HG02938 (cell line): ENCODE results near the gene PHEX.
A peak's percentile ranks its signal among the peaks of the same experiment; 100 is the strongest.

ENCODE experiments used
- ATAC-seq: cut with Tn5 transposase; IDR thresholded peaks from one replicate; pipeline ENCODE4 v1.9.1; 2021; ENCODE audit warnings: mild to moderate bottlenecking, moderate library complexity; ENCODE audit not compliant: unreplicated experiment

The PHEX gene

DNA sequence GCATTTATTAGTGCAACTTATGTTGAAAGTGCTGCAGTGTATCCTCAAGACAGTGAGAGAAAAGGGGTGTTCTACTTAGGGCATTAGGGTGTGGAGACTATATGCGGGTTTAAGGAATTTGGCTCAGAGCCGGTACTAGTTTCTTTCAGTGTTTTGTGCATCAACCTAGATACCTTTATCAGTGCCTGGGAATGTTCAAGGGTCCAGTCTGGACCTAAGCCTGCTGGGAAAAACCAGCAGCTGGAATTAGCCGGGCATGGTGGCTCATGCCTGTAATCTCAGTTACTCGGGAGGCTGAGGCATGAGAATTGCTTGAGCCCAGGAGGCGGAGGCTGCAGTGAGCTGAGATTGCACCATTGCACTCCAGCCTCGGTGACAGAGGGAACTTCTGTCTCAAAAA, 7.4 kb downstream of the PHEX start:
- no peak for ATAC-seq

DNA sequence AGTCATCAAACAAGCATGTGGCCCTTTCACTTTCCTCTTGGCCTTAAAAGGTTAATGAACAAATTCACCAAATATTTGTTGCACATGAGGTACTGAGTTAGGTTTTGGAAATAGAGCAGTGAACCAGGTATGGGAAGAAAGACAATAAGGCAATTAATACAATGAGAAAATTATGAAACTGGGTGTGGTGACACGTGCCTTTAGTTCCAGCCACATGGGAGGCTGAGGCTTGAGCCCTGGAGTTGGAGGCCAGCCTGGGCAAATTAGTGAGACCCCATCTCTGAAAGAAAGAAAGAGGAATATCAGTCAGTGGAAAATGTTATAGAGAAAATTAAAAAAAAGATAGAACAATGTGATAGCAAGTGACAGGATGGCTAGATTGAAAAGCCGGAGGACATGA, 8.1 kb downstream of the PHEX start:
- no peak for ATAC-seq

DNA sequence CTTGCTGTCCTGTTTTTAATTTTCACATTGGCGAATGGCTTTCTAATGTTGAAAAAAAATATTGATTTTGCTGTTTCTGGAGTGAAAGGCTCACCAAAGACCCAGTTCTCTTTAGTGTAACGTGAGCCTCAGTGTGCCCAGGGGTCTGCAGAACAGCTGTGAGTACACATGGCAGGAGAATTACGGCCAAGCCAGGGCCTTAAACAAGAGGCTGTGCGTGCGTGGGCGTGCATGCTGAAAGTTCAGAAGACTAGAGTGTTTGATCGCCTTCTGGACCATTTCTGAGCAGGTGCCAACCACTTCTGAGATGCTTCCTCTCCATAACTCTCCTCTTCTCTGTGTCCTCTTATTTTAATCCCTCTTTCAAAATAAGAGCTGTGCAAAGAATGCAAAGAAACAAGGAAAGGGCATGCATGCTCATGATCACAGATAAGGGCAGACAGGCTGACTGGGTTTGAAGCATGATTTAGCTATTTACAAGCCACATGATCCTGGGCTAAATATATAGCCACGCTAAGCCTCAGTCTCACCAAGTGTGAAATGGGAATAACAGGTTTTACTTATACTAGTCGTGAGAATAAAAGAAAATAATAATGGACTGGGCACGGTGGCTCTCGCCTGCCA, 9.9 kb downstream of the PHEX start:
- no peak for ATAC-seq

DNA sequence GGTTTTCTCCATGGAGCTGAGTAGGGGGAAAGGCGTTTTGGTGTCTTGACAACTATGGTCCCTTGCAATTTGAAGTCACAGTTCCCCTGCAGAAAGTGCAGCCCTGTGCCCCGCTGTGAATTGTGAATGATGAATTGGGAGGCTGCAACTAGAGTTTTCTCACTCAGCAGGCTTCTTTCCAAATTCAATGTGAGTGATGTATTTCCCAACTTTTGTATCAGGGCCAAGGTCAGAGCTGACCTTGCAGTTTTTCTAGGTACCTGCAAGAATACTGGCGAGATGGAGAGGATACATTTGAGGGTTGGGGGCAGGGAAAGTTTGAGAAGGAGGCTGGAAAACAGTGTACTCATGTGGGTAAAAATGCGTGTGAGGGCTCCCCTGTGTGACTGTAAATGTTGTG, 11.7 kb downstream of the PHEX start:
- no peak for ATAC-seq

DNA sequence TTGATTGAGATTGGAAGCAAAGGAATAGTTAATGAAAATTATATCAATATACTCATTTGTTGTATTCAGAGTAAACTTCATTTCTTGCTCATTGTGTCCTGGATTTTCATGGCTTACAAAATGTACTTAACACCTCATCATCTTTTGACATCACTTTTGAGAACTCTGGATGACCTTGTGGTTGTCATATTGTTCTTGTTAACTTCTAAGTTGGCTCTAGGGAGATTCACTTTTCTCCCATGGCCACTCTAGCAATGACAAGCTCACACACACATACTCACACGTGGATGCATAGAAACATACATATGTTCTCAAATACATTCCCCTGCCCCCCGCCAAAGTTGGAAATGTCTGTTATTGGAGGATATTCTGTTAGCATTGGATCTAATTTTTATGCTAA, 15.3 kb downstream of the PHEX start:
- no peak for ATAC-seq

DNA sequence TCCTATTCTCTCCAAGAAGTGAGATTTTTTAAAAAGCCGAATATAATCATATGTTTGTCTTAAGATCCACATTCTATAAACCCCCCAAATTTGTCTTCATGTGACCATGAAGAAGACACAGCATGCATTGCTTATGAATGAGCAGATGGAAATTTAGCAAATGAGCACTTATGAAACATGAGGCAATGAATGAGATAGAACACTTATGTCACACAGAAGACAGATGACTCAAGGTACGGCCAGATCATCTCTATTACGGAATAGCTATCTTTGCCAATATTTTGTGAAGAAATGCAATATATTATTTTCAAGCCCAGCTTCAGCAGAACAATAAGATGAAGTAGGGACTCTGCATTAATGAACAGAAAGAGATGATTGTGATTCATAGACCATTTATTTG, 21.4 kb downstream of the PHEX start:
- ATAC-seq = no peak

DNA sequence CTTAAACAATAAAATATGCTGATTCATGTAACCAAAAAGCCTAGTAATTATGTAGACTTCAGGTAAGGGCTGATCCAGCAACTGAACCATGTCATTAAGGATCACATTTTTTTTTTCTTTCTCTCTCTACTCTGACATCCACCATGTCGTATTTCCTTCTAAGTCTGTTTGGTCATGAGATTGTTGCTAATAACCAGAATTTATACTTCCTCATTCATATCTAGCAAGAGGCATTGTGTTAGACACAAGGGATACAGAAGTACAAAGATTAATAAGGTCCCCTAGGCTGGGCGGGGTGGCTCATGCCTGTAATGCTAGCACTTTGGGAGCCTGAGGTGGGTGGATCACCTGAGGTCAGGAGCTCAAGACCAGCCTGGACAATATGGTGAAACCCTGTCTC, 24.1 kb downstream of the PHEX start:
- ATAC-seq = no peak

DNA sequence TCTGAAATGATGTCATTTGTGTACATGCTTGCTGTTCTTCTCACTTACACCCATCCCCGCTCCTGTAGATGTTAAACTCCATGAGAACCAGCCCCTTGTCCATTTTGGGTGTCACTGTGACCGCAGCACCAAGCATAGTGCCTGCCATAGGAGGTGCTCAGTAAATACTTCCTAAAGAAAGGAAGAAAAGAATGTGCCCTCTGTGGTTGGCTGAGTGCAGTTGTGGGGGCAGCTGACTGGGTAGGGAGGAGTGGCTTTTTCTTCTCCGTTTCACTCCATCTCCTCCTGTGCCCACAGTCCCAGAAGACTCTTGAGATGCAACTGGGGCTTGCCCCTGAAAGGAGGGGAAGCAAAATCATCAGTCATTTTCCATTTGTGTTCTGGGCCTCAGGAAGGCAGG, 25.5 kb downstream of the PHEX start:
- ATAC-seq = no peak

DNA sequence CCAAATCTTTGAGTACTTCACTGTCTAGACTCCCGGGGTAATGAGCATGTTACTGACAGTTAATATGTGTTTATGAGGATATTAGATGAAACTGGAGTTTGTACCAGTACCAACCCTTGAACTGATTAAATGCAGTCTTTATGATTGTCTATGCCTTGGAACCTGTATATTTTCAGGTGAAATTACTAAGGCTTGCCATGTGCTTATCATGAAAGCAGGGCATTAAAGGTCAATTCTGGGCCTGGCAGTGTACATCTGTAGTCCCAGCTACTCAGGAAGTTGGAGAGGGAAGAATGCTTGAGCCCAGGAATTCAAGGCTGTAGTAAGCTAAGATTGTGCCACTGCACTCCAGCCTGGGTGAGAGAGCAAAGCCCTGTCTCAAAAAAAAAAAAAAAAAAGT, 27.6 kb downstream of the PHEX start:
- no peak for ATAC-seq

DNA sequence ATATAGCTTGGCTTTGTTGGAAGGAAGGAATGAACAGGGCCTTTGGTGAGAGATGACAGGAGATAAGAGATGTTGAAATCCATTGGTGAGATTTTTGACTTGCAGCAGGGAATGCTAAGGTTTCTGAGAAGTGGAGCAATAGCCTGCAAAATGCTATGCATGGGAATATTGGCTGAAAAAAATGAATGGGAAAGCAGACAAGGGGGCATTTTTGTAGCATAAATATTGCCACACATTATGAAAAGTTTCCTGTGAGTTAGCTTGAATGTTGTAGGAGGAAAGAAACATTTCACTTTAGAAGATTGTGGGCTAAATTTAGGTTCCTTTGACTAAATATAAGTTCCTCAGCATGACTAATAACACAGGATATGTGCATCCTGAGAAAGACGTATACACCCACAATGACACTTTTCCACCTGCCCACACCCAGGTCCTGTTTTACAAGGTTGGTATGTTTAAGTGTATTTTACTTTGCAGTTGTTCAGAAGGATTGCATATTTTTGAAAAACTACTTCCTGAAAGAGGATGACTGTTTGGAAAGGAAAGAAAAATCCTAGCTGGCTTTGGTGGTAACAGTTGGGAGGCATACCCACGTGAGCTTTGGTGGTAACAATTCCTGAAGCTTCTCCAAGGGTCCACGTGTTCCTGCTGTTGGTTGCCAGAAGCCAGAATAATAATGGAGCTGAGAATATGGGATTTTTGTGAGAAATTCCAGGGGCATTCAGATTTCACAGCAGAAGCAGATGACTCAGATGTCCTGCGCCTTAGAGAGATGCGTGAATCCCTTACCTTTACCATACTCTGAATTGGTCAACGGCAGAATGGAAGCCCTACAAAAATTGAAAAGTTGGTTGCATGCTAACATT, 28.5 kb downstream of the PHEX start:
- peak; percentile 80 for ATAC-seq

DNA sequence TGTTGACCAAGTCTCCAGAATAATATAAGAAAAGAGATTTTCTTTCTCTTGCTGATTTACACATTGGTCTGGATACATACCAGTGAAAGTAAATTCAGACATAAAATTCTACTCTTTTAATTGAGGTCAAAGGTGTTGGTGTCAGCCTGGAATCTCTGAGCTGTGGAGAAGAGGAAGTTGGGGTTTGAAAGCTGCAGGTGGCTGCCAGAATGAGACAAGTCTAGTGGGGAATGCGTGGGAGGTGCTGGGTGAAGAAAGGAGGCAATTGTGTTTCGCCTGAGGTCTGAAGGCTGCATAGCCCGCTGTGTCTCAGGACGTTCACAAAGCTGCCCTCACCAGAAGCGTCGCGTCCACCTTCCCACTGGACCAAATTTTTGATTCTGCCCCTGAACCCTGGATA, 31.2 kb downstream of the PHEX start:
- ATAC-seq = peak; percentile 72

DNA sequence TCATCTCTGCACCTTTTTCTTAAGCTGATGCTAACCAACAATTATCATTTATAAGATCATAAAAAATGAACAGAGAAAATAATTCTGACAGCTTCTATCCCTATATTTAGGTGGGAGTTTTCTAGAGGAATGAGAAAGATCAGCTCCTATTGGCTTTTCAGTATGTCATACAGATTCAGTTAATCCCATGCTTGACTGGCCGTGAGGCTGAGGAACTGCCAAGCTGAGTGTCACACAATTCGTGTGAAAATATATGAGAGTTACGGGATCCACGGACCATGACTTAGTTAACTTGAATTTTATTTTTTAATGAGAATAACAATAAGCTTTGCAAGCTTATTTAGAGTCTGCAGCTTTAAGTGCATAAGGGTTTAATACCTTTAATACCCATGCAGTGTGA, 37.5 kb downstream of the PHEX start:
- ATAC-seq = no peak

DNA sequence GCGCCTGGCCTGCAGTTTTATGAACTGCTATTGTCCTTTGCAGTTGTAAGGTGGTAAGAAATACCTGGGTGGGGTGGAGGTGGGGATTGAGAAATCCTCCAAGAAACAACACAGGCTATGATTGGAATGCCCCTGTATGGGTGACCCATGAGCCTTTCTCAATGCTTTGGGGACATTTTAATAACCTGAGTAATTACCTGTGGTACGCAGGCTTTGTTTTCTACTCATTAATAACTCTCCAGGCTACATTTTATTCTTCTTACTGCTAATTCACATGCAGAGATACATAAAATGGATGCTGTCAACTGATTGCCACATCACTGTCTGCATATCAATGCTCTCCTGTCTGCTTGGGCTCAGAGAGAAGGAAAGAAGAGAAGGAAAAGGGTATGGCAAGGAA, 41.8 kb downstream of the PHEX start:
- no peak for ATAC-seq

DNA sequence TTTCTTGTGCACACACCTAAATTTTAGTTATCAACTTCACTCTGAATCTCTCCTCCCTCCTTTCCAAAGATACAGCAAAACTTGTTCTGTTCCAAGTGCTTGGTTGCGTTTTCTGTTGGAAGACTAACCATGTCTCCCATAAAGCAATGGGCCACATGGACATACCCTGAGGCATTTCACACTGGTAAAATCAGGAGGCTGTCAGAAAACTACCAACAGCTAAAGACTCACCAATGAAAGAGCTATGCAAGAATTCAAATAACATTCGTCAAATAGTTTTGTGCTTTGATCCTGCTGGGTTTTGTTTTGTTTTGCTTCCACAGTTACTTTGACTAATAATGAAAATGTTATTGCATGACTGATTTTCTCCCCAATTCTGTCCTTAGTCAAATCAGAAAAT, 46.0 kb downstream of the PHEX start:
- no peak for ATAC-seq

DNA sequence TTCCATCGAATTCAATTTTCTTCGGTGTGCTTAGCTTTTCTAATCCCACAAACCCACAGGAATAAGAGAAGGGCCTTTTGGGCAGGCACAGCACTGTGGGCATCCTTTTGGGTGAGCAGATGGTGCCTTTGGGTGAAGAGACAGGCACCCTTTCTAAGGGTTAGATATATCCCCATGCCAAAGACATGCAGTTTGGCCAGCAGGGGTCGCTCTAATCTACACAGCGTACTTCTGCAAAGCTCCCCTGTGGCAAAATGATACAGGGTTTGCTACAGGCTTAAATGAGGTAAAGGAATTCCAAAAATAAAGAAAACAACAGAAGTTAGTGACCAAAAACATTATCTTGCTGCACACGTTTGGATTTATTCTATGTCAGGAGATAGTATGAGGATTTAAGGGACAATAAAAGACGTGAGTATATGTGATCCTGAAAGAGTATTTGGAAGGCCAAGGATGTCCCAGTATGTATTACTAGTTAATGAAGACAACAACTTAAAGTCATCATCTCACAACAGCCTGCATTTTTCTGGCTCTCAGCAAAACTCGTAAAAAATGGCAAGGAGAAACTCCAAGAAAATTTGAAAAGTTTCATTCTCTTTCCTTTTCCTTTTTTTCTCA, 49.5 kb downstream of the PHEX start:
- ATAC-seq = peak; percentile 85

DNA sequence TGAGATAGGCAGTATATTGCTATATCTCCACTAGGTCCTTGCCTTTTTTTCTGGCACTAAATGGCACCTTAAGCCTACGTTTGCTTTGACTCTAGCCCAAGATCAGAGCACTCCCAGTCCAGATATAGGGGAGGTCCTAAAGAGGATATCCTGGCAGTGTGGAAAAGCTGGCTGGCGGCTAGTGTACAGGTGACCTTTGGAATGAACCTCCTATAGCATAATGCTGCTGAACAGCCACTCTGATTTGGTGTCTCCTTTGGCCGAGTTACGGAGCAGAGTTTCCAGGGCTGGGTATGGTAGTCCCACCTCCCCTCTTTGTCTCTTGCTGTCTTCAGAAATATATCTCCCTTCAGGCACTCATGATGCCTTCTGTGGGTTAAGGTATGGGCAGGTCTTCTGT, 53.9 kb downstream of the PHEX start:
- no peak for ATAC-seq

DNA sequence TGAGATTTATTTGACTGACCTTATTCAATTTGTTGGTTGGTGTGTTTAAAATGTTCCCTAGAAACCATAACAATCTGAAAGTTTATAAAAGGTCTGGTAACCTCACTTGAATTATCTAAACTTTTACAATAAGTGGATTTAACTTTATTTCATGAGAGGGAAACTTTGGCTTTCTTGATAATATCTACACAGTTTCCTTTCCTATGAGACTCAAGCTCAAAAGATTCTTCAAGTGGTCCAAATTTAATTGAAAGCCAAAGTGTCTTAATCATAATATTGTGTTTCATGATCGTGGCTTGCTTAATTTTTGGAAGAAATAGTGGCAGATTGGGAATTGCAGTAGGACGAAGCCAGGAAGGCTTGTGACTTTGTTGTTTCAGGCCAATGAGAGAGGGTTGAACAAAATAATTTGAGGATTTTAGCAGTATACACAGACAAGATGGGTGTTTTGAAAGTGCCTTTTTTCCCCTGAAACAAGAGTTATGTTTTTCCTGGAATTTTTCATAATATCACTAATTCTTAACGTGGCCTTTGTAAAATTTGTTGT, 55.0 kb downstream of the PHEX start:
- no peak for ATAC-seq

DNA sequence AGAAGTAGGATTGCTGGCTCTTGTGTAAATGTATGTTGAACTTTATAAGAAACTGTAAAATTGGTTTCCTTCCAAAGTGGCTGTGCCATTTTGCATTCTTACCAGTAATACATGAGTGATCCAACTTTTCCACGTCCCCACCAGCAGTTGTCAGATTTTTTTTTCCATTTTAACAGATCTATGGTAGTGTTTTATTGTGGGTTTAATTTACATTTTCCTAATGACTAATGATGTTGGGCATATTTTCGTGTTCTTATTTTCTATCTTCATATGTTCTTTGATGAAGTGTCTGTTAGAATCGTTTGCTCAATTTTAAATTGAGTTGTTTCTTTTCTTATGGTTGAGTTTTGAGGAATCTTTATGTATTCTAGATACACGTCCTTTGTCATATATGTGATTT, 56.2 kb downstream of the PHEX start:
- ATAC-seq = no peak

DNA sequence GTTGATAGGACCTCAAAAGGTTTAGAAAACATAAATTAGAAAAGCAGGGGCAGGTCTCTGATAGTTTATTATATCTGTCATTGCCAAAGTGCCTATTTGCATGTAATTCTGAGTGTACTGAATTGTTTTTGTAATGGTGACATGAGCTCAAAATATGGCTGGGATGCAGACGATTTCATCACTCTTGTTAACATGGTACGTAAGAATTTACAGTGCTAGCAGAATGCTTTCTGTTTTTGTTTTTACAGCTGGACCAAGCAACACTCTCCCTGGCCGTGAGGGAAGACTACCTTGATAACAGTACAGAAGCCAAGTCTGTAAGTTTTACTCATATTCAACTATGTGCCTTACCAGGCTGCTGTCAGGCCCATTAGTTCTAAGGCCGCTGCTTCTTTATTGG, 58.1 kb downstream of the PHEX start:
- ATAC-seq = no peak

DNA sequence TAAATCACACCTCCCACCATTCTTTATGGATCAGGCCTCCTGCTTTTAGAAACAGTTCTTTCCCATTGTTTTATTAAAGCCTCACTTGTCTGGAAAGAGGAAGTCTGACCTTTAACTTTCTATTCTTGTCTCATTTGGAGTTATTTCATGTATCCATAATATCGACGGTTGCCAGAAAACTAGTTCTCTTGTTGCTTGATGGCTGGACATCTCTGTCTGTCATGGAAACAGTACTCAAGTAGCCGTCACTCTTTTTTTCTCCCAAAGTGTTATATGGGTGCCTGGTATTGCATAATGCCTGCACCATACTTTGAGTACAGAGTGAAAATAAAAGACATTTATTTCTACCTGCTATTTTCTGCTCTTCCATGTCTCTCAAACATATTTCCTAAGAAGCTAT, 61.4 kb downstream of the PHEX start:
- no peak for ATAC-seq

DNA sequence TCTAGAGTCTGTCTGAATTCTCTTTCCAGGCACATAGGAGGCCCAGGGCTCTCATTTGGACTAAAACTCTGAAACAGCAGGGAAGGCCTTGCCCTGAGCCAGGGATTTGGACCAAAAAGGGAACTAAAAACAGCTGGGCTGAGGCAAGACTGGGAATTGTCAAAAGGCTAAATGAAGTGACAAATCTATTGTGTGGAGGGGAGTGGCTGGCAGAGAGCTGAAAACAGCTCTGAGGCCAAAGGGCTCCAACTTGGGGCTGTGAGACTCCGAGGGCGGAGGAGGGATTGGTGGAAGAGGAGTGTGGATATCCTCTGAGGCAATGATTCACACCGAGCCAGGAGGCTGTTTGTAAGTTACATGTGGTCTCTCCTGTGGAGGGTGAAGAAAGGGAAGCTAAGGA, 63.2 kb downstream of the PHEX start:
- ATAC-seq = no peak

DNA sequence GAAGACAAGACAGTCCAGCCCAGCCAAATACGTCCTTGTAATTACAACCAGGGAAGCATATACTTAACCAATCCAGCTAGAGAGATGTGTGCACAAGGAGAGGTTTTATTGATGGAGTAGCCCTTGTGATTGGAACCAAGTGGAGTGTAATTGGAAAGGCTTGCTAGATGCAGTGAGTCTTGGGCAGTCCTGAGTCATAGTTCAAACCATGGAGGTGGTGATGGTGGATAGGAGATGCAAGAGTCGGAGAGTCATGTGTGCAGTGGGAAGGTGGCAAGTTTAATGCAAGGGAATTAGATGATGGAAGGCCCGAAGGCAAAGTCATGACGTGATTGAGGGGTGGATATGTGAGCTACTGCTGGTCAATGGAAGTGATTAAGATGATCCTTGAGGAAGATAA, 63.7 kb downstream of the PHEX start:
- no peak for ATAC-seq
